ENCODE results near the gene NID1. TPM values are rescaled to one million over a fixed set of nuclear protein-coding genes. Genes with fewer than 3 reads are reported as not detected.

Gene NID1
- total and polyA plus RNA-seq, 7 donors = 12.0 to 31.8 (median 22.2) TPM

GRCh38 chr1:236083650-236084385 lies 18.9 kb upstream of the NID1 start:
- H3K27ac ChIP-seq = no peak overlapping the region
- H3K36me3 ChIP-seq (ENCODE audit: insufficient read depth in 1 of 2, low read depth in 1 of 2) = no peaks in the 10 kb centered on the region
- TF ChIP-seq CTCF (IDR thresholded peaks at IDR 0.05) = no peak
- no peak for ATAC-seq
- DNase-seq = no peak
- no peak overlapping the region for H3K4me3 ChIP-seq
- H3K9me3 ChIP-seq = no peaks in the 10 kb centered on the region
- no peaks in the 10 kb centered on the region for H3K27me3 ChIP-seq (ENCODE audit: insufficient read depth in 3 of 3, low read length in 2 of 3)
- intact Hi-C loops (cut with DNase I) = no loop called here
- WGBS, 3 donors = 50 to 54% (median 52%) methylated on average over 8 of the region's 8 CpGs
- no peaks in the 10 kb centered on the region for H3K4me1 ChIP-seq

GRCh38 chr1:236082526-236082925 lies 17.6 kb upstream of the NID1 start:
- no peak for DNase-seq
- ATAC-seq = no peak
- no peak for TF ChIP-seq CTCF (IDR thresholded peaks at IDR 0.05)
- H3K27me3 ChIP-seq (ENCODE audit: insufficient read depth in 3 of 3, low read length in 2 of 3) = no peaks in the 10 kb centered on the region
- no peak overlapping the region for H3K4me3 ChIP-seq
- intact Hi-C loops (cut with DNase I) = no loop called here
- 72 to 97% (median 96%) methylated on average over 4 of the region's 4 CpGs for WGBS, 3 donors
- no peaks in the 10 kb centered on the region for H3K4me1 ChIP-seq
- no peaks in the 10 kb centered on the region for H3K36me3 ChIP-seq (ENCODE audit: insufficient read depth in 1 of 2, low read depth in 1 of 2)
- H3K9me3 ChIP-seq = no peaks in the 10 kb centered on the region
- H3K27ac ChIP-seq = no peak overlapping the region

DNA sequence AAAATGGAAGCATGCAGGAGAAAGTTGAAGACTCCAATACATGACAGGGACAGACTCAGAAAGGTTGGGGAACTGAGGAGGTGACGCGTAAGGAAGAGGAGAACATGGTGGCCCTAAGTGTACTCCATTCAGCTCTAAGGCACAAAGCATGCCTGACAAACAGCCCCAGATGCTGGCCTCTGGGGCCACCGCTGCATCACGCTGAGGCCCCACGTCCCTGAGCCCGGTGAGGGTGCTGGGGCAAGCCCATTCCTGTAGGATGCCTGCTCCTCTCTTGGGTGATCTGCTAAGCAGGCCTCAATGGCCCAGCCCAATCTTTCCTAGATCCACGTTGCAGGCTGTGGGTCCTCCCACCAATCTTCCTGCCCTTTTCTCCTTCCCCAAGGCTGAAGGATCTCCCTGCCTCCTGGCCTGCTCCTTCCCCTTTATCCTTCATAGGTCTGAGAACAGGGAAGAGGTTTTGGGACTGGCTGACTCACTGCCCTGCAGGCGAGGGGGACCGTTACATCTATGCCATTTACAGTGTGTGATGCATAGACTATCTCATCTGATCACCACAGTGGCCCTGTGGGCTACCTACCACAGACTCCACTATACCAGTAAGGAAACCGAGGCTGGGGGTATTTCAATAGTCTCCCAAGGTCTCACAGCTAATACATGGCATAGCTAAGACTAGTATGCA lies 16.8 kb upstream of the NID1 start:
- ATAC-seq (no peak), DNase-seq (no peak)
- no peaks in the 10 kb centered on the region for H3K4me1 ChIP-seq
- intact Hi-C loops (cut with DNase I) = no loop called here
- no peaks in the 10 kb centered on the region for H3K27me3 ChIP-seq (ENCODE audit: insufficient read depth in 3 of 3, low read length in 2 of 3)
- H3K36me3 ChIP-seq (ENCODE audit: insufficient read depth in 1 of 2, low read depth in 1 of 2) = no peaks in the 10 kb centered on the region
- H3K4me3 ChIP-seq = no peak overlapping the region
- TF ChIP-seq CTCF (IDR thresholded peaks at IDR 0.05) = no peak
- no peak overlapping the region for H3K27ac ChIP-seq
- WGBS, 3 donors = 88 to 90% (median 90%) methylated on average over 10 of the region's 10 CpGs
- H3K9me3 ChIP-seq = no peaks in the 10 kb centered on the region

- Histone ChIP-seq H3K27me3 (ENCODE audit: insufficient read depth in 3 of 3, low read length in 2 of 3) (no peaks in the 10 kb centered on the region), H3K4me1 (no peaks in the 10 kb centered on the region), H3K36me3 (ENCODE audit: insufficient read depth in 1 of 2, low read depth in 1 of 2) (no peaks in the 10 kb centered on the region), H3K9me3 (no peaks in the 10 kb centered on the region), H3K27ac (no peak overlapping the region), H3K4me3 (no peak overlapping the region)
- ATAC-seq (no peak), DNase-seq (no peak)
- intact Hi-C loops (cut with DNase I) = no loop called here
- TF ChIP-seq CTCF (IDR thresholded peaks at IDR 0.05) = no peak
- WGBS, 3 donors = 63 to 70% (median 69%) methylated on average over 5 of the region's 5 CpGs
These were observed 14.8 kb upstream of the NID1 start for GRCh38 chr1:236079703-236080102.

Measured in psoas muscle (tissue), 8 donors.